Astrocyte of the spinal cord (primary cell): ENCODE results near the gene MKS1.

ENCODE experiments used
- DNase-seq: peaks from one replicate; pipeline ENCODE4 v3.0.0; 2011; ENCODE audit warnings: low read depth, low spot score
- H3K4me3 ChIP-seq: 2 replicates; pipeline ENCODE4 v1.5.1; 2011; ENCODE audit warnings: low read depth, mild to moderate bottlenecking, low read length, moderate library complexity
- CTCF ChIP-seq: IDR thresholded peaks from 2 replicates; pipeline ENCODE4 v1.5.1; 2012; ENCODE audit warnings: low read depth, mild to moderate bottlenecking, low read length, inconsistent platforms
- in situ Hi-C: cut with HindIII; loops from 2 replicates; pipeline ENCODE4 v1.10.0; 2017; ENCODE audit warnings: low sequenced_read_pairs

MKS1 gene

GRCh38 chr17:58219007-58219788, at the start of gene MKS1:
Gene MKS1 (minus strand): TSS chr17:58219255. CDS start chr17:58219230, 25 bp downstream.
- TF ChIP-seq CTCF, result peak; percentile 59
- in situ Hi-C loops, result no loop called here

GRCh38 chr17:58268326-58268725, 49.3 kb upstream of the MKS1 start:
- no peak for DNase-seq
- H3K4me3 ChIP-seq, result no peak overlapping the region
- no peak for TF ChIP-seq CTCF
- in situ Hi-C loops, result no loop called here

More at GRCh38 chr17:58219007-58219788, at the start of gene MKS1:
- DNase-seq, result peak; percentile 92
- peak within 1 kb of the TSS; percentile 88 for H3K4me3 ChIP-seq

- no peak for TF ChIP-seq CTCF
- H3K4me3 ChIP-seq, result no peak overlapping the region
- DNase-seq, result no peak
- in situ Hi-C loops, result no loop called here
Observed at GRCh38 chr17:58267347-58268324, 48.6 kb upstream of the MKS1 start.

- TF ChIP-seq CTCF, result no peak
- in situ Hi-C loops, result no loop called here
- no peak overlapping the region for H3K4me3 ChIP-seq
- no peak for DNase-seq
Observed at GRCh38 chr17:58265902-58266875, 47.1 kb upstream of the MKS1 start.

GRCh38 chr17:58265271-58265670, 46.2 kb upstream of the MKS1 start:
- no peak for DNase-seq
- in situ Hi-C loops, result no loop called here
- H3K4me3 ChIP-seq, result no peak overlapping the region
- no peak for TF ChIP-seq CTCF
